Measurements from ENCODE around the gene TSNAXIP1.
"Not testable (repeated sequence)": the region's sequence is repeated elsewhere in the genome, so short reads cannot be mapped to it uniquely, and the experiment has no call there.

TSNAXIP1 gene

GRCh38 chr16:67858500-67858899 lies 51.8 kb downstream of the TSNAXIP1 start:
- peaks cover 22% of the 10 kb centered on the region for H3K4me1 ChIP-seq (ENCODE audit: control insufficient read depth, insufficient read depth, low read length)
- peak overlapping the region; percentile 43 for H3K27ac ChIP-seq (ENCODE audit: low read depth, low read length)
- no peak overlapping the region for H3K4me3 ChIP-seq (ENCODE audit: low read length)
- H3K36me3 ChIP-seq (ENCODE audit: control insufficient read depth, insufficient read depth, low read length) = peaks cover 3% of the 10 kb centered on the region
- no peak overlapping the region for H3K9ac ChIP-seq (ENCODE audit: low read length)
- no peaks in the 10 kb centered on the region for H3K27me3 ChIP-seq (ENCODE audit: control insufficient read depth, insufficient read depth, low read length)

GRCh38 chr16:67860589-67861398 lies 54.1 kb downstream of the TSNAXIP1 start:
- peaks cover 25% of the 10 kb centered on the region for H3K4me1 ChIP-seq (ENCODE audit: control insufficient read depth, insufficient read depth, low read length)
- H3K27ac ChIP-seq (ENCODE audit: low read depth, low read length) = no peak overlapping the region
- no peak overlapping the region for H3K9ac ChIP-seq (ENCODE audit: low read length)
- no peak overlapping the region for H3K4me3 ChIP-seq (ENCODE audit: low read length)
- no peaks in the 10 kb centered on the region for H3K27me3 ChIP-seq (ENCODE audit: control insufficient read depth, insufficient read depth, low read length)
- peaks cover 7% of the 10 kb centered on the region for H3K36me3 ChIP-seq (ENCODE audit: control insufficient read depth, insufficient read depth, low read length)

GRCh38 chr16:67861877-67862276 lies 55.2 kb downstream of the TSNAXIP1 start:
- H3K4me1 ChIP-seq (ENCODE audit: control insufficient read depth, insufficient read depth, low read length) = peaks cover 25% of the 10 kb centered on the region

GRCh38 chr16:67862623-67863583 lies 56.2 kb downstream of the TSNAXIP1 start:
- H3K4me1 ChIP-seq (ENCODE audit: control insufficient read depth, insufficient read depth, low read length) = peaks cover 16% of the 10 kb centered on the region
- no peaks in the 10 kb centered on the region for H3K27me3 ChIP-seq (ENCODE audit: control insufficient read depth, insufficient read depth, low read length)
- no peak overlapping the region for H3K9ac ChIP-seq (ENCODE audit: low read length)
- H3K27ac ChIP-seq (ENCODE audit: low read depth, low read length) = peak overlapping the region; percentile 78
- no peak overlapping the region for H3K4me3 ChIP-seq (ENCODE audit: low read length)
- H3K36me3 ChIP-seq (ENCODE audit: control insufficient read depth, insufficient read depth, low read length) = peaks cover 7% of the 10 kb centered on the region

More at GRCh38 chr16:67861877-67862276, 55.2 kb downstream of the TSNAXIP1 start:
- Histone ChIP-seq H3K4me3 (ENCODE audit: low read length) (no peak overlapping the region), H3K36me3 (ENCODE audit: control insufficient read depth, insufficient read depth, low read length) (peaks cover 7% of the 10 kb centered on the region), H3K27ac (ENCODE audit: low read depth, low read length) (no peak overlapping the region), H3K9ac (ENCODE audit: low read length) (no peak overlapping the region), H3K27me3 (ENCODE audit: control insufficient read depth, insufficient read depth, low read length) (no peaks in the 10 kb centered on the region)

GRCh38 chr16:67864044-67864443 lies 57.4 kb downstream of the TSNAXIP1 start:
- not testable (repeated sequence) for H3K4me3 ChIP-seq (ENCODE audit: low read length); H3K27me3 ChIP-seq (ENCODE audit: control insufficient read depth, insufficient read depth, low read length); H3K9ac ChIP-seq (ENCODE audit: low read length)
- peak overlapping the region; percentile 78 for H3K27ac ChIP-seq (ENCODE audit: low read depth, low read length)
- peaks cover 12% of the 10 kb centered on the region for H3K36me3 ChIP-seq (ENCODE audit: control insufficient read depth, insufficient read depth, low read length)
- peaks cover 11% of the 10 kb centered on the region for H3K4me1 ChIP-seq (ENCODE audit: control insufficient read depth, insufficient read depth, low read length)

GRCh38 chr16:67864594-67864993 lies 57.9 kb downstream of the TSNAXIP1 start:
- H3K27me3 ChIP-seq (ENCODE audit: control insufficient read depth, insufficient read depth, low read length) = no peaks in the 10 kb centered on the region
- peaks cover 12% of the 10 kb centered on the region for H3K36me3 ChIP-seq (ENCODE audit: control insufficient read depth, insufficient read depth, low read length)
- H3K4me3 ChIP-seq (ENCODE audit: low read length) = no peak overlapping the region
- no peak overlapping the region for H3K9ac ChIP-seq (ENCODE audit: low read length)
- peaks cover 11% of the 10 kb centered on the region for H3K4me1 ChIP-seq (ENCODE audit: control insufficient read depth, insufficient read depth, low read length)
- H3K27ac ChIP-seq (ENCODE audit: low read depth, low read length) = no peak overlapping the region

GRCh38 chr16:67865318-67865717 lies 58.6 kb downstream of the TSNAXIP1 start:
- Histone ChIP-seq H3K4me1 (ENCODE audit: control insufficient read depth, insufficient read depth, low read length) (peaks cover 11% of the 10 kb centered on the region), H3K36me3 (ENCODE audit: control insufficient read depth, insufficient read depth, low read length) (peaks cover 12% of the 10 kb centered on the region), H3K27me3 (ENCODE audit: control insufficient read depth, insufficient read depth, low read length) (no peaks in the 10 kb centered on the region), H3K27ac (ENCODE audit: low read depth, low read length) (no peak overlapping the region), H3K9ac (ENCODE audit: low read length) (no peak overlapping the region), H3K4me3 (ENCODE audit: low read length) (no peak overlapping the region)

- Histone ChIP-seq H3K4me3 (ENCODE audit: low read length) (no peak overlapping the region), H3K4me1 (ENCODE audit: control insufficient read depth, insufficient read depth, low read length) (peaks cover 8% of the 10 kb centered on the region), H3K27ac (ENCODE audit: low read depth, low read length) (no peak overlapping the region), H3K36me3 (ENCODE audit: control insufficient read depth, insufficient read depth, low read length) (peaks cover 8% of the 10 kb centered on the region), H3K9ac (ENCODE audit: low read length) (no peak overlapping the region), H3K27me3 (ENCODE audit: control insufficient read depth, insufficient read depth, low read length) (no peaks in the 10 kb centered on the region)
Observed at GRCh38 chr16:67868290-67868689, 61.6 kb downstream of the TSNAXIP1 start.

- H3K27ac ChIP-seq (ENCODE audit: low read depth, low read length) = no peak overlapping the region
- no peak overlapping the region for H3K4me3 ChIP-seq (ENCODE audit: low read length)
- H3K36me3 ChIP-seq (ENCODE audit: control insufficient read depth, insufficient read depth, low read length) = peaks cover 8% of the 10 kb centered on the region
- H3K9ac ChIP-seq (ENCODE audit: low read length) = no peak overlapping the region
- no peaks in the 10 kb centered on the region for H3K27me3 ChIP-seq (ENCODE audit: control insufficient read depth, insufficient read depth, low read length)
- peaks cover 11% of the 10 kb centered on the region for H3K4me1 ChIP-seq (ENCODE audit: control insufficient read depth, insufficient read depth, low read length)
Observed at GRCh38 chr16:67869653-67870052, 63.0 kb downstream of the TSNAXIP1 start.

- Histone ChIP-seq H3K36me3 (ENCODE audit: control insufficient read depth, insufficient read depth, low read length) (peaks cover 8% of the 10 kb centered on the region), H3K9ac (ENCODE audit: low read length) (no peak overlapping the region), H3K27me3 (ENCODE audit: control insufficient read depth, insufficient read depth, low read length) (no peaks in the 10 kb centered on the region), H3K4me1 (ENCODE audit: control insufficient read depth, insufficient read depth, low read length) (peaks cover 11% of the 10 kb centered on the region), H3K27ac (ENCODE audit: low read depth, low read length) (no peak overlapping the region), H3K4me3 (ENCODE audit: low read length) (no peak overlapping the region)
Observed at GRCh38 chr16:67871256-67871655, 64.6 kb downstream of the TSNAXIP1 start.

- H3K27me3 ChIP-seq (ENCODE audit: control insufficient read depth, insufficient read depth, low read length) = no peaks in the 10 kb centered on the region
- peak overlapping the region; percentile 40 for H3K9ac ChIP-seq (ENCODE audit: low read length)
- H3K4me1 ChIP-seq (ENCODE audit: control insufficient read depth, insufficient read depth, low read length) = peaks cover 11% of the 10 kb centered on the region
- H3K36me3 ChIP-seq (ENCODE audit: control insufficient read depth, insufficient read depth, low read length) = peaks cover 17% of the 10 kb centered on the region
- H3K4me3 ChIP-seq (ENCODE audit: low read length) = peak overlapping the region; percentile 92
- peak overlapping the region; percentile 74 for H3K27ac ChIP-seq (ENCODE audit: low read depth, low read length)
Observed at GRCh38 chr16:67872131-67872630, 65.5 kb downstream of the TSNAXIP1 start.

Measured in rectal smooth muscle tissue (tissue), 1 donor.